Stimulated activated CD4-positive, alpha-beta T cell treated with anti-CD3 and anti-CD28 coated beads, Interleukin-15, amount 100 ng/mL, for 48 hours (primary cell): ENCODE measurements around the gene P2RX7.
A peak's percentile ranks its signal among the peaks of the same experiment; 100 is the strongest.

Experiments used
- DNase-seq, 2 donors: peaks; one replicate each; pipeline ENCODE4 v3.0.0-alpha.2; 2020; ENCODE audit warnings: low read depth in 2 of 2

The P2RX7 gene

GRCh38 chr12:121132601-121133481, at the start of gene P2RX7:
P2RX7 (plus strand) TSS chr12:121132876; CDS start chr12:121132971, 95 bp downstream.
- peak in 1 of 2 donors; percentile 35 for DNase-seq

- DNase-seq, result no peak
These were observed 48.4 kb upstream of the P2RX7 start for GRCh38 chr12:121084229-121084628.

GRCh38 chr12:121085069-121085468, 47.6 kb upstream of the P2RX7 start:
- DNase-seq, result no peak

DNA sequence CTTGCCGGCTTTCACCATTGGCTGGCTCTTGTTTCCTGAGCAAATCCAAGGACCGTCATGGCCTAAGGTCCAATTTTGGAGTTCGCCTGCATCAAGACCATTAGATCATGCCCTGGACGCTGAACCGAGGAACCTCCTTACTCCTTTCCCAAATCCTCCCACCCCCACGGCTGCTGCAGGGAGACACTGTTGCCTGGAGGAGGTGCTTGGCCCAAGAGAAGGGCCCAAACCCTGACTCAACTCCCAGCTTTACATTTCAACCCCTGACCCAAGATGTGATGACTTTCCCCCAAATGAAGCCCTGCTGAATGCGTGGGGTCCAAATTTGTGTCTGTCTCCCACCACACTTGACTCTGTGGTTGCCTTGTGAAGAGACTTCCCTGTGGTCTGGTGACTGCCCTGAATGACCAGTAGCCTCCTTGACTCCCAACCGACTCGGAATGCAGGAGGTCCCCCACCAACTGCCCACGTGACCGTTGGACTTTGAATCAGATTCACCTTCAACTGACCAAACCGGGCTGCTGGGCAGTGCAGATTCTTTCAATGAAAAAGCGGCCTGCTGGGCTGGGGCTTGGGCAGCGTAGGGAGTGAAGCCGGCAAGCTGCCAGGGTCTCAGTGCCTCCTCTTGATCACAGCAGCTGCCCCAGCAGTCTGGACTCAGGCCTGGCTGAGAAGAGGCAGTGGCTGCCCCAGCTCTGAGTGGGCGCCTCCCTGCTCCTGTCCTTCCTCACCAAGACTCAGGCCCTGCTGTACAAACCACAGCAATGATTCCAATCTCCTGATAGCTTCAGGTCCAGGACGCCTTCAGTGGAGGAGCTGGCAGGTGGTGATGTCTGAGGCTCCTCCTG, 46.9 kb upstream of the P2RX7 start:
- DNase-seq, result no peak

GRCh38 chr12:121086781-121087295, 45.8 kb upstream of the P2RX7 start:
- no peak for DNase-seq

- DNase-seq, result no peak
These were observed 45.0 kb upstream of the P2RX7 start for GRCh38 chr12:121087467-121088194.

DNA sequence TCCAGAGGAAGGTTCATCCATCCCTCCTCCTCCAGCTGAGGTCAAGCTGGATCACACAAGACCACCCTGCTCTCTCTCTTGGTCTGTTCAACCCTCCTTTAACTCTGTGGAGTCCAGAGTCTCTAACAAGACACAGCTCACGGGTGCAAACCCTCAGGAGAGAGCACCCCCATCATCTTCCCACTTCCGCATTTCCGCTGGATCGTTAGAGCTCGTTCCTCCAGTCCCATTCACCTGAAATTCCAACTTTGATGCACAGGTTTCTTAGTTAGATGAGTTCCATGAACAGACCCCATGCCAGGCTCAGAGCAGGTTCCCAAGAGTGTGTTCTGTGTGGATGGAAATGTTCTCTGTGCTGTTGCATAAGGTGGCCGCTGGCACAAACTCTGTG, 44.5 kb upstream of the P2RX7 start:
- DNase-seq, result no peak

DNA sequence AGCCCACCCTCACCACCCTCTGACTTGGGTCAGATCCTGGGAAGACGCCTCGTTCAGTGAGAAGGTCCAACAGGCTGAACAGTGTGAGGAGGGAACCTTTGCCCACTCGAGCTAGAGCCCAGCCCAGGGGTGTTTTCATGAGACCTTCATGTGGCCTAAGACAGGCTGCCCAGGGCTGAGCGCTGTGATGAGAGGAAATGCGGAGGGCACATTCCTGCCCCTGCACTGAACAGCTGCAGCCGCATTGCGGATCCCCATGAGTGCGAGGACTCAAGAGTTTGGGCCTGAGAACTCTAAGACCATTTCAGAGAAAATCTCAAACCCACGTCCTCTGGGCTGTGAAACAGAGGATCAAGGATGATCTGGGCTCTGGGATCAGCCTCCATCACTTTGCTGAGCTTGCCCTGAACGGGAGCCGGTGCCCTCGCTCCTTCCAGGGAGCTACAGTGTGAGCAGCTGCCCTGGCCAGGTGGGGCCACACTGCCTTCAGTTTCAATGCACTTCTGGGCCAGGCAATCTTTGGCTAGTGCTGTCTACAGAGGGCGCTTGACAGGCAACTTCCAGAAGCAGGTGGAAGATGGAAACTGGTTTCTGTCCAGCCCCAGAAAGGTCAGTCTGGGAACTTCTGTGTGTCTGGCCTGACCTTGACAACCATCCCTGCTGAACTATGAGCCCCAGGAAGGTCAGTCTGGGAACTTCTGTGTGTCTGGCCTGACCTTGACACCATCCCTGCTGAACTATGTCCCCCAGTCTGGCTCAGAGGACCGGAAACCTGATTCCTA, 43.5 kb upstream of the P2RX7 start:
- DNase-seq, result no peak

GRCh38 chr12:121089813-121090430, 42.8 kb upstream of the P2RX7 start:
- no peak for DNase-seq

DNA sequence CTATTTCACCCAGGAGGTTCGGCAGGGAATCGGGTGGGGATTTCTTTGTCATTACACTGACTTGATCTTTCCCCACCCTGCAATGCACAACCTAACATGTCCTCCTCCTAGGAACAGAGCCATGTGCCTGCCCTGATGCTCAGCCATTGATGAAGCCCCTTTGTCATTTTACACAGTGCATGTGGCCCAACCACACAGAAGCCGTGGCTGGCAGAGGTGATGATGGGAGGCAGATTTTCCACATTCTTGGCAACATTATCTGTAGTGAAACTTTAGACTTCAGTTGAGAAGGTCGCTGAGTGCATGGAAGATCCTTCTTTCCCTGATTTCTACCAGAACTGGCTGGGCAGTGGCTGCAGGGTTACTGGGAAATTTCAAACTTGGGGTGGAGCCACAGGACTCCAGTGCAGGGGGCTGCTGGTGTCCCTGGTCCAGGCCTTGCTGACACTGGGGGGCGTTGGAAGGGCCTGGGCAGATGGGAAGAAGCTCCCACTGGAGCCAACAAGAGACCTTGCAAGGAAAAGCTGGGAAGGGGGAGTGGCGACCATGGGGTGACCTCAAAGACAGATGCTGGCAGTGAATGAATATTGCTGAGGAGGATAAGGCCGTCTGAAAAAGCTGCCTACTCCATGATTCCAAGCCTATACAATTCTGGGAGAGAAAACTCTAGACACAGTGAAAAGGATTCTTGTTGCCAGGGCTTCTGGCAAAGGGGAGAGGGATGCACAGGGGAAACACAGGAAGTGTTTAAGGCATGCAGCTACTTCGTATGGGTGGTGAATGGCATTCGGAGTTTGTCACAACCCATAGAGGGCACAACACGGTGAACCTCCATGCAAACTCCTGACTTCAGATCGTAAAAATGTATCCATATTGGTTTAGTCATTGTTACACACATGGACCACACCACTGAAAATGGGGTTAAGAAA, 41.8 kb upstream of the P2RX7 start:
- no peak for DNase-seq

DNA sequence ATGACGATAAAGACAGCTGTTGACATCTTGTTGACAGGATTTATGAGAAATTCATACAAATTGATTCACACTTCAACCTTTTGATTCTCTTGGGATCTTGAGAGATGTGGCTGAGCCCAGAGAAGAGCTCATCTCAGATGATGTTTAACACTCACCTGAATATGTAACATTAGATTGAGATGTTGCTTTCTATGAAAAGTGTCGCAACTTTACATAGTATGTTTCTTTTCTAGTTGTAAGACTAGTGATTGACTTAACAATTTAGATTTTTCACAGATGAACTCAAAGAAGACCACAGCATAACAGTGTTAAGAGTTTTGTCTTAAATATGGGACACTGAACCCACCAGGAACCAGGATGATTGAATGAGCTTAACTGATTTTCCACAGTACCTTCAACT, 40.6 kb upstream of the P2RX7 start:
- DNase-seq, result no peak

GRCh38 chr12:121093487-121093891, 39.2 kb upstream of the P2RX7 start:
- DNase-seq, result no peak

GRCh38 chr12:121095544-121096198, 37.0 kb upstream of the P2RX7 start:
- peak; percentile 67 to 78 for DNase-seq

- DNase-seq, result no peak
These were observed 36.4 kb upstream of the P2RX7 start for GRCh38 chr12:121096199-121096798.

DNA sequence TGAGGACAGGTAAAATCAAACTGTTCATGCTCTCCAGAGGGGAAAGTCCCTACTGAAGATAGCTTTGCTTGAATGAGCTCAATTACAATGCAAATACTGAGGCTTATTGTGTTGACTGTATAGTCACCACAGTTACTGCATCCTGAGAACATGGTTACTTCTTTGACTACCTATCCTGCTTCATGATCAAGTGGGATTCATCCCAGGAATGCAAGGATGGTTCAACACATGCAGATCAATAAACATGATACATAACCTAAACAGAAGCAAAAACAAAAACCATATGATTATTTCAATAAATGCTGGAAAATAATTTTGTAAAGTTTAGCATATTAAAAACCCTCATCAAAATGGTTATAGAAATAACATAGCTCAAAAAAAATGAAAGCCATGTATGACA, 32.9 kb upstream of the P2RX7 start:
- DNase-seq, result no peak

GRCh38 chr12:121102307-121102706, 30.4 kb upstream of the P2RX7 start:
- DNase-seq, result no peak

DNA sequence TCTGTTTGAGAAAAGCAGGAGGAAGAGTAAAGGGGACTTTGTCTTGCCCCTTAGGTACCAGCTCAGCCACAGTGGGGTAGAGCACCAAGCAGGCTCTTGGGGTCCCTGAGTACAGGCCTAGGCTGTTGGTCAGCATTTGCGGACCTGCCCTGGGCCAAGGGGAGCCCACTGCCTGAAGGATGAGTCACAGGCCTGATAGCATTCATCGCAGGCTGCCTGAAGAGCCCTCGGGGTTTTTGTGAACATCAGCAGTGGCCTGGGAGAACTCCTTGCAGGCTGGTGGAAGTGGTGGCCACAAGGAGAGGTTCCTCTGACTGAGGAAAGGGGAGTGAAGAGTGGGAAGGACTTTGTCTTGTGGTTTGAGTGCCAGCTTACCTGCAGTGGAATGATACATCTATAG, 25.0 kb upstream of the P2RX7 start:
- DNase-seq, result no peak

DNA sequence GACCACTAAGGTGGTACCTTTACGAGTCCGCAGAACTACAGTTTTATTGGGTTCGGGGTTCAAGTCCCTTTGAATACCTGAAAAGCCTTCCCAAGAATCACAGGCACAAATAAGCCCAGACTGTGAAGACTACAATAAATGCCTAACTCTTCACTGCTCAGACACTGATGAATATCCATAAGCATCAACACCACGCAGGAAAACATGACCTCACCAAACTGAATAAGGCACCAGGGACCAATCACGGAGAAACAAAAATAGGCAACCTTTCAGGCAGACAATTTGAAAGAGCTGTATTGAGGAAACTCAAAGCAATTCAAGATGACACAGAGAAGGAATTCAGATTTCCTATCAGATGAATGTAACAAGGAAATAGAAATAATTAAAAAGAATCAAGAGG, 24.2 kb upstream of the P2RX7 start:
- DNase-seq, result no peak
